ENCODE results near the gene ATXN1.
"Not testable (repeated sequence)": the region's sequence is repeated elsewhere in the genome, so short reads cannot be mapped to it uniquely, and the experiment has no call there.

ATXN1 gene

DNA sequence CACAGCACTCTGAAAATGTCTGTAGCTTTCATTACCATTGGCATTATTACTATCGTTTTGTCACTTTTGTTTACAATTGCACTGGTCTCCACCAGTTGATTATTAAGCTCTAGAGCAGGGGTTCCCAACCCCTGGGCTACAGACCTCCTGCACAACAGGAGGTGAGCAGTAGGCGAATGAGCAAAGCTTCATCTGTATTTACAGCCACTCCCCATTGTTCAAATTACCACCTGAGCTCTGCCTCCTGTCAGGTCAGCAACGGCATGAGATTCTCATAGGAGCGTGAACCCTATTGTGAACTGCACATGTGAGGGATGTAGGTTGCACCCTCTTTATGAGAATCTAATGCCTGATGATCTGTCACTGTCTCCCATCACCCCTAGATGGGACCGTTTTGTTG, 126.4 kb downstream of the ATXN1 start:
- no peak for TF ChIP-seq CTCF (IDR thresholded peaks at IDR 0.05; ENCODE audit: borderline replicate concordance, insufficient read depth, low read depth, low read length)
- no peak overlapping the region for H3K4me3 ChIP-seq (ENCODE audit: low read depth, low read length)

- no peak overlapping the region for H3K4me3 ChIP-seq (ENCODE audit: low read depth, low read length)
- TF ChIP-seq CTCF (IDR thresholded peaks at IDR 0.05; ENCODE audit: borderline replicate concordance, insufficient read depth, low read depth, low read length): no peak
These were observed 127.3 kb downstream of the ATXN1 start for GRCh38 chr6:16633961-16634360.

- H3K4me3 ChIP-seq (ENCODE audit: low read depth, low read length): no peak overlapping the region
- no peak for TF ChIP-seq CTCF (IDR thresholded peaks at IDR 0.05; ENCODE audit: borderline replicate concordance, insufficient read depth, low read depth, low read length)
These were observed 127.8 kb downstream of the ATXN1 start for GRCh38 chr6:16633465-16633864.

DNA sequence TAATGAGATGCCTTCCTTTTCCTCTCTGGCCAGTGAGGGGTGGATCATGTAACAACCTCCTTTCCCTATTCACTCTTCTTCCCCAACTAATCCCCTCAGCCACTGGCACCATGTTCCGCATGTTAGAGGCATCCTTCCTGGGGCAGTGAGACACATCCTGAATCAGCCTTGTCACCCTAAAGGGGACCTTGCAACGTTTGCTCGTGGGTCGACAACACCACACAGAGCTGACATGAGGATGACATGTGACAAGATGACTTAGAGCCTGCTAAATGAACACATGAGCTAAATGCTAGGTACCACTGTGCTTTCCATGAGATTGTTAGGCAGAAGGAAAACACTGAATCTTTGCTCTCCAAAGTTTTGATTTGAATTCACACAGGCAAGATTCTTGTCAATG, 129.2 kb downstream of the ATXN1 start:
- no peak for TF ChIP-seq CTCF (IDR thresholded peaks at IDR 0.05; ENCODE audit: borderline replicate concordance, insufficient read depth, low read depth, low read length)
- H3K4me3 ChIP-seq (ENCODE audit: low read depth, low read length): no peak overlapping the region

DNA sequence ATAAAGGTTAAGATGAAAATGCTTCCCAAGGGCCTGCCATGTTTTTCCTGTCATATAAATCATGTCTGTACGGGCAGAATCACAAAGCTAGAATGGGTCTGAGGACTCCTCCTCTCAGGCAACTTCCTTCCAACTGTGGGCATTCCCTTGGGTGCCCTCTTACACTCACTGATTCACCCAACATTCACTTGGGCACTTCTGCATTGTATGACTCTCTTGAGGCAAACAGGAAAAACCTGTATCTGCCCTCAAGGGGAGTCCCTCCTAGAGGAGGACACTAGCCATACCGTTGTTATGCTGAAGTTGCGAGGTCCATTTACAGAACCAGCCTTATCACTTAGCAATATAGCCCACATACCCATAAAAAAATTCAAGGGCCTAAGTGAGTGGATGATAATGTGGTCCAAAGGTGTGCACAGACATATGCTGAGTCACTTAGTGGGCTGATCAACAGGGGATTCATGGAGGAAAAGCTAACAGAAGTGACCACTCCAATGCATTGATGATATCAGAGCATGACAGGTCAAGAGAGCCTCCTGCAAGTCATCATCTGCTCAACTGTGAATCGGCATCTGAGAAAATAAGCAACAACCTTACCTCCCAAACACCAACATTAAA, 131.1 kb downstream of the ATXN1 start:
- no peak for TF ChIP-seq CTCF (IDR thresholded peaks at IDR 0.05; ENCODE audit: borderline replicate concordance, insufficient read depth, low read depth, low read length)
- H3K4me3 ChIP-seq (ENCODE audit: low read depth, low read length): no peak overlapping the region

GRCh38 chr6:16628580-16628979, 132.7 kb downstream of the ATXN1 start:
- H3K4me3 ChIP-seq (ENCODE audit: low read depth, low read length): not testable (repeated sequence)

- no peak overlapping the region for H3K4me3 ChIP-seq (ENCODE audit: low read depth, low read length)
- TF ChIP-seq CTCF (IDR thresholded peaks at IDR 0.05; ENCODE audit: borderline replicate concordance, insufficient read depth, low read depth, low read length): no peak
These were observed 134.6 kb downstream of the ATXN1 start for GRCh38 chr6:16626650-16627049.

Data from GM12875 (cell line).